GM12878 (cell line): Measurements from ENCODE around the gene PCNX1. TPM values are rescaled to one million over a fixed set of nuclear protein-coding genes. Genes with fewer than 3 reads are reported as not detected.

Source experiments
- ATAC-seq: fragments of 200-7000 bp; cut with Tn5 transposase; 3 replicates; pipeline ENCODE4 v1.9.1; 2020; ENCODE audit warnings: mild to moderate bottlenecking, moderate library complexity
- BruUV-seq: library from RNA; stranded (reverse); fragments of 400-500 nt; replicated peaks from 2 replicates; lab custom pipeline; 2021; lab: Mats Ljungman, UMichigan
- CTCF ChIA-PET: fragments of 300-600 bp; sonication (Branson Sonifier 250); formaldehyde crosslinking; extraction: SDS; loops from one replicate; lab custom pipeline; 2021; ENCODE audit warnings: inconsistent platforms; lab: Yijun Ruan, JAX
- POLR2A ChIA-PET: fragments of 350-600 bp; formaldehyde crosslinking; extraction: SDS; loops from one replicate; lab custom pipeline; 2021; ENCODE audit warnings: inconsistent platforms; lab: Charles Lee
- RAD21 ChIA-PET: fragments of 300-600 bp; sonication (Branson Sonifier 250); formaldehyde crosslinking; loops from one replicate; lab custom pipeline; 2023; ENCODE audit warnings: antibody characterized with exemption; ENCODE audit not compliant: unreplicated experiment; lab: Charles Lee
- SMC1A ChIA-PET: fragments of 300-600 bp; sonication (Branson Sonifier 250); formaldehyde crosslinking; loops from one replicate; lab custom pipeline; 2023; ENCODE audit not compliant: unreplicated experiment, uncharacterized antibody; lab: Charles Lee
- DNase-seq: peaks from one replicate; pipeline ENCODE4 v3.0.0-alpha.2; 2011; ENCODE audit warnings: low read depth, low spot score
- FAIRE-seq: peaks from 3 replicates; lab custom pipeline; 2011; peaks lifted over from hg19 to GRCh38; lab: Jason Lieb, UNC
- H2AFZ ChIP-seq: 2 replicates; pipeline ENCODE4 v1.6.0; 2011; ENCODE audit warnings: low read depth, low read length, control low read depth; ENCODE audit not compliant: control insufficient read depth
- H3K27ac ChIP-seq: 2 replicates; pipeline ENCODE4 v1.5.1; 2011; ENCODE audit warnings: control low read depth; ENCODE audit not compliant: control insufficient read depth, insufficient read depth
- H3K27me3 ChIP-seq, 2 experiments: replicated peaks in 1 of 2; 2 replicates each; pipeline versions ENCODE4 v1.6.0 to v1.6.1; 2011; ENCODE audit warnings: low read length in 1 of 2; ENCODE audit not compliant: control insufficient read depth in 2 of 2, insufficient read depth in 2 of 2
- H3K36me3 ChIP-seq, 2 experiments: 2 replicates each; pipeline ENCODE4 v1.5.1; 2011; ENCODE audit warnings: low read length in 1 of 2; ENCODE audit not compliant: control insufficient read depth in 2 of 2, insufficient read depth in 2 of 2
- H3K4me1 ChIP-seq: 2 replicates; pipeline ENCODE4 v1.6.1; 2011; ENCODE audit warnings: mild to moderate bottlenecking, low read length, moderate library complexity, mixed read lengths; ENCODE audit not compliant: control insufficient read depth, insufficient read depth
- H3K4me2 ChIP-seq: 2 replicates; pipeline ENCODE4 v1.6.0; 2011; ENCODE audit warnings: control low read depth; ENCODE audit not compliant: control insufficient read depth, insufficient read depth
- H3K4me3 ChIP-seq: fragments of 200-600 bp; sonication (generic); 2 replicates; pipeline ENCODE4 v1.5.1; 2016
- H3K79me2 ChIP-seq: 2 replicates; pipeline ENCODE4 v1.6.0; 2011; ENCODE audit warnings: low read length; ENCODE audit not compliant: control insufficient read depth, insufficient read depth
- H3K9ac ChIP-seq: 2 replicates; pipeline ENCODE4 v1.8.0; 2011; ENCODE audit warnings: low read length, control low read depth, mixed read lengths; ENCODE audit not compliant: control insufficient read depth, insufficient read depth
- H3K9me3 ChIP-seq: replicated peaks from 3 replicates; pipeline ENCODE4 v1.5.1; 2011; ENCODE audit warnings: mild to moderate bottlenecking, low read length; ENCODE audit not compliant: control insufficient read depth, insufficient read depth
- H4K20me1 ChIP-seq: 2 replicates; pipeline ENCODE4 v1.6.0; 2011; ENCODE audit not compliant: control insufficient read depth, insufficient read depth
- BHLHE40 ChIP-seq, 2 experiments: fragments of 450-650 bp in 1 of 2; IDR thresholded peaks; 2 replicates each; pipeline ENCODE4 v1.6.1; 2011 to 2017; ENCODE audit warnings: low read depth in 2 of 2, borderline replicate concordance in 1 of 2, improper control_type of control experiment in 1 of 2, low read length in 1 of 2, mild to moderate bottlenecking in 1 of 2
- KDM1A ChIP-seq: fragments of 200-600 bp; sonication (generic); IDR thresholded peaks from 2 replicates; pipeline ENCODE4 v1.6.1; 2016; ENCODE audit warnings: borderline replicate concordance
- NBN ChIP-seq: fragments of 450-650 bp; IDR thresholded peaks from 2 replicates; pipeline ENCODE4 v1.6.1; 2016
- NFYB ChIP-seq: IDR thresholded peaks from 2 replicates; pipeline ENCODE4 v1.6.1; 2011; ENCODE audit warnings: low read depth, mild to moderate bottlenecking, low read length, improper control_type of control experiment, moderate library complexity; ENCODE audit not compliant: insufficient read depth
- NR2F1 ChIP-seq: fragments of 450-650 bp; conservative IDR thresholded peaks from 2 replicates; pipeline ENCODE4 v1.6.1; 2017; ENCODE audit warnings: mild to moderate bottlenecking
- SMARCA5 ChIP-seq: fragments of 450-650 bp; IDR thresholded peaks from 2 replicates; pipeline ENCODE4 v1.6.1; 2017; ENCODE audit warnings: mild to moderate bottlenecking
- SPI1 ChIP-seq: IDR thresholded peaks from 2 replicates; pipeline ENCODE4 v1.6.1; 2011; ENCODE audit warnings: low read depth, mild to moderate bottlenecking, low read length, moderate library complexity, borderline replicate concordance; ENCODE audit not compliant: insufficient read depth
- SUZ12 ChIP-seq: fragments of 200-600 bp; sonication (generic); IDR thresholded peaks from one replicate; pipeline ENCODE4 v1.6.1; 2018; ENCODE audit warnings: antibody characterized with exemption, mild to moderate bottlenecking; ENCODE audit not compliant: unreplicated experiment
- ZNF217 ChIP-seq: fragments of 450-650 bp; IDR thresholded peaks from 2 replicates; pipeline ENCODE4 v1.6.1; 2017; ENCODE audit warnings: antibody characterized with exemption, mild to moderate bottlenecking
- WGBS: methylation state at CpG from one replicate; pipeline ENCODE4 v1.1.6; 2016; ENCODE audit warnings: low lambda C conversion rate; ENCODE audit not compliant: insufficient replicate concordance, insufficient coverage; ENCODE audit errors: missing lambda C conversion rate; 5-methylcytosine and 5-hydroxymethylcytosine counted together
- in situ Hi-C: fragments of 300-500 bp; cut with MboI; formaldehyde crosslinking; loops from 9 replicates; pipeline ENCODE4 v1.14.3; 2018; ENCODE audit warnings: mixed read lengths
- intact Hi-C: fragments of 100-400 bp; cut with micrococcal nuclease; formaldehyde crosslinking; loops from one replicate; pipeline ENCODE4 v1.14.2; 2022; ENCODE audit not compliant: unreplicated experiment
- polyA plus RNA-seq, 11 experiments: library from polyadenylated mRNA; depleted of rRNA in 4 of 11; unstranded in 6 of 11; stranded (reverse) in 5 of 11; fragments of >200 nt; fragmentation: Nextera tagmentation in 4 of 11; fragmentation: Illumina TruSeq in 1 of 11; extraction: Ambion mirVana in 4 of 11; extraction: Trizol in 1 of 11; gene quantifications; 1 replicate in 1 of 11; 2 replicates in 10 of 11; pipeline versions ENCODE4 v1.2.1 to v1.2.3, GENCODE V29; 2011 to 2016; ENCODE audit warnings: inconsistent platforms in 2 of 11, missing spikeins in 2 of 11, low read depth in 1 of 11
- total RNA-seq, 4 experiments: library from RNA; depleted of rRNA in 3 of 4; stranded (reverse); fragments of >200 nt in 3 of 4; fragmentation: Illumina TruSeq in 1 of 4; extraction: Trizol in 1 of 4; gene quantifications; 2 replicates each; pipeline versions ENCODE4 v1.2.1 to v1.2.3, GENCODE V29; 2013 to 2021
- TF ChIP-seq, protein P1 (sequence below): IDR thresholded peaks from 2 replicates; pipeline ENCODE4 v1.6.1; 2012; ENCODE audit warnings: low read depth, low read length, improper control_type of control experiment
- TF ChIP-seq, protein P2 (sequence below): fragments of 450-650 bp; IDR thresholded peaks from 2 replicates; pipeline ENCODE4 v1.6.1; 2014; ENCODE audit warnings: mild to moderate bottlenecking
- TF ChIP-seq, protein P3 (sequence below): fragments of 450-650 bp; formaldehyde crosslinking; IDR thresholded peaks from 2 replicates; pipeline ENCODE4 v1.4.0; 2022; ENCODE audit warnings: mild to moderate bottlenecking, moderate library complexity

Gene PCNX1
- total and polyA plus RNA-seq, 10 of the 15 experiments (the other 5 are each of a cell fraction or from before 2014, with no cell fraction given): 4.6 to 53.9 (median 20.5) TPM

DNA sequence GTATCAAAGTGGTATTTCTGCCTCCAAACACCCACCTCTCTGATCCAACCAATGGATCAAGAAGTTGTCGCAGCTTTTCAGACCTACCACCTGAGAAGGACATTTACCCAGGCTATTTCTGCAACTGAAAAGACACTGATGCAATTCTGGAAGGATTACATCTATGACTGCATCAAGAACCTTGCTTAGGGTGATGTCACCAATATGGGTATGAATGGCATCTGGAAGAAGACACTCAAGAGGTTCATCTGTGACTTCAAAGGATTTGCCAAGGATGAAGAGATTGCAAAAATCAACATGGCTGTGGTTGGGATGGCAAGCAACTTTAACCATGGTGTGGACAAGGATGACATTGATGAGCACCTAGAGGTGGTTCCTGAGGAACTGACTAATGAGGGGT, 154.2 kb downstream of the PCNX1 start:
- ChIA-PET CTCF (interaction anchor here (1.3 kb wide), 1 partner anchor 46 kb away, joined by 3 read pairs; no protein-coding TSS in a partner anchor), SMC1A (interaction anchor here (1.3 kb wide), 1 partner anchor 13 kb away, joined by 6 read pairs; no protein-coding TSS in a partner anchor)
- BruUV-seq: no TSS peak
- H3K9me3 ChIP-seq: no peaks in the 10 kb centered on the region; the same call in 2 of the 3 replicates
- H2AFZ ChIP-seq: no peak overlapping the region
- no peaks in the 10 kb centered on the region for H3K27me3 ChIP-seq
- H4K20me1 ChIP-seq: no peaks in the 10 kb centered on the region
- peaks cover 1 to 21% of the 10 kb centered on the region in 2 experiments; a peak in 3 of 4 replicates for H3K36me3 ChIP-seq
- no peak overlapping the region for H3K4me2 ChIP-seq
- H3K4me3 ChIP-seq: no peak overlapping the region
- H3K4me1 ChIP-seq: no peaks in the 10 kb centered on the region
- H3K9ac ChIP-seq: no peak overlapping the region
- in situ Hi-C loops: no loop called here
- no peak for FAIRE-seq
- no peaks in the 10 kb centered on the region for H3K79me2 ChIP-seq
- TF ChIP-seq BHLHE40 (IDR thresholded peaks at IDR 0.05; ENCODE audit: borderline replicate concordance in 1 of 2, low read depth in 2 of 2, low read length in 1 of 2) (no peak), NR2F1 (no peak), NFYB (no peak)
- TF ChIP-seq, protein P1, sequence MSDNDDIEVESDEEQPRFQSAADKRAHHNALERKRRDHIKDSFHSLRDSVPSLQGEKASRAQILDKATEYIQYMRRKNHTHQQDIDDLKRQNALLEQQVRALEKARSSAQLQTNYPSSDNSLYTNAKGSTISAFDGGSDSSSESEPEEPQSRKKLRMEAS: no peak
- TF ChIP-seq, all 136 proteins: peak for 0
- ChIA-PET RAD21 (no interaction called here), POLR2A (no interaction called here)
- DNase-seq (no peak), ATAC-seq (no peak)
- intact Hi-C loops: no loop called here
- no peak overlapping the region for H3K27ac ChIP-seq
- 100% methylated on average over 1 of the region's 1 CpG for WGBS

DNA sequence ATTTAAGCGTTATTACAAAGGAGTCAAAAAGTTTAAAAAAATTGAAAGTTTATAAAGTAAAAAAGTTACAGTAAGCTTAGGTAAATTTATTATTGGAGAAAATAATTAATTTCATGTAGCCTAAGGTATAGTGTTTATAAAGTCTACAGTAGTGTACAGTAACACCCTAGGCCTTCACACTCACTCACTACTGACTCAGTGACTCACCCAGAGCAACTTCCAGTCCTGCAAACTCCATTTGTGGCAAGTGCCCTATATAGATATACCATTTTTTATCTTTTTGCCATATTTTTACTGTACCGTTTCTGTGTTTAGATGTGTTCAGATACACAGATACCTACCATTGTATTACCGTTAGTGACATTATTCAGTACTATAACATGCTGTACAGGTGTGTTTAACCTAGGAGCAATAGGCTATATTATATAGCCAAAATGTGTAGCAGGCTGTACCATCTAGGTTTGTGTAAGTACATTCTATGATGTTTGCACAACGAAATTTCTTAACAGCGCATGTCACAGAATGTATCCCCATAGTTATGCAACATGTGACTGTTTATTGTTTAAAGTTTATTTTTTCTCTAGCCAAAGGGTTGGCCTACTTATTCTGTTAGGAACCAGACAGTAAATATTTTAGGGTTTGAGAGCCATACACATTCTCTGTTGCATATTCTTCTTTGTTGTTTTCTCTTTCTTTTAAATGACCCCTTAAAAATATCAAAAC, 155.5 kb downstream of the PCNX1 start:
- POLR2A ChIA-PET: no interaction called here
- SMC1A ChIA-PET: interaction anchor here (1.0 to 1.3 kb wide), 2 partner anchors 15 kb away, joined by 3 to 6 read pairs; no protein-coding TSS in a partner anchor
- no peaks in the 10 kb centered on the region for H3K4me1 ChIP-seq
- intact Hi-C loops (no loop called here), in situ Hi-C loops (no loop called here)
- BruUV-seq: no TSS peak
- 91% methylated on average over 5 of the region's 5 CpGs for WGBS
- H3K36me3 ChIP-seq: peaks cover 1 to 21% of the 10 kb centered on the region in 2 experiments; a peak in 3 of 4 replicates
- RAD21 ChIA-PET: no interaction called here
- H3K9me3 ChIP-seq: no peaks in the 10 kb centered on the region; the same call in 2 of the 3 replicates
- no peaks in the 10 kb centered on the region for H3K27me3 ChIP-seq
- no peak overlapping the region for H3K9ac ChIP-seq
- CTCF ChIA-PET: interaction anchor here (1.0 to 1.5 kb wide), 4 partner anchors 8 to 45 kb away, joined by 3 to 4 read pairs (median 3); no protein-coding TSS in a partner anchor
- H3K79me2 ChIP-seq: no peaks in the 10 kb centered on the region
- H4K20me1 ChIP-seq: no peaks in the 10 kb centered on the region
- FAIRE-seq: no peak
- ATAC-seq: no peak
- DNase-seq: no peak
- H2AFZ ChIP-seq: no peak overlapping the region
- no peak overlapping the region for H3K4me3 ChIP-seq
- H3K27ac ChIP-seq: no peak overlapping the region
- no peak overlapping the region for H3K4me2 ChIP-seq
- TF ChIP-seq, protein P2, sequence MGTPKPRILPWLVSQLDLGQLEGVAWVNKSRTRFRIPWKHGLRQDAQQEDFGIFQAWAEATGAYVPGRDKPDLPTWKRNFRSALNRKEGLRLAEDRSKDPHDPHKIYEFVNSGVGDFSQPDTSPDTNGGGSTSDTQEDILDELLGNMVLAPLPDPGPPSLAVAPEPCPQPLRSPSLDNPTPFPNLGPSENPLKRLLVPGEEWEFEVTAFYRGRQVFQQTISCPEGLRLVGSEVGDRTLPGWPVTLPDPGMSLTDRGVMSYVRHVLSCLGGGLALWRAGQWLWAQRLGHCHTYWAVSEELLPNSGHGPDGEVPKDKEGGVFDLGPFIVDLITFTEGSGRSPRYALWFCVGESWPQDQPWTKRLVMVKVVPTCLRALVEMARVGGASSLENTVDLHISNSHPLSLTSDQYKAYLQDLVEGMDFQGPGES: no peak
- TF ChIP-seq, protein P3, sequence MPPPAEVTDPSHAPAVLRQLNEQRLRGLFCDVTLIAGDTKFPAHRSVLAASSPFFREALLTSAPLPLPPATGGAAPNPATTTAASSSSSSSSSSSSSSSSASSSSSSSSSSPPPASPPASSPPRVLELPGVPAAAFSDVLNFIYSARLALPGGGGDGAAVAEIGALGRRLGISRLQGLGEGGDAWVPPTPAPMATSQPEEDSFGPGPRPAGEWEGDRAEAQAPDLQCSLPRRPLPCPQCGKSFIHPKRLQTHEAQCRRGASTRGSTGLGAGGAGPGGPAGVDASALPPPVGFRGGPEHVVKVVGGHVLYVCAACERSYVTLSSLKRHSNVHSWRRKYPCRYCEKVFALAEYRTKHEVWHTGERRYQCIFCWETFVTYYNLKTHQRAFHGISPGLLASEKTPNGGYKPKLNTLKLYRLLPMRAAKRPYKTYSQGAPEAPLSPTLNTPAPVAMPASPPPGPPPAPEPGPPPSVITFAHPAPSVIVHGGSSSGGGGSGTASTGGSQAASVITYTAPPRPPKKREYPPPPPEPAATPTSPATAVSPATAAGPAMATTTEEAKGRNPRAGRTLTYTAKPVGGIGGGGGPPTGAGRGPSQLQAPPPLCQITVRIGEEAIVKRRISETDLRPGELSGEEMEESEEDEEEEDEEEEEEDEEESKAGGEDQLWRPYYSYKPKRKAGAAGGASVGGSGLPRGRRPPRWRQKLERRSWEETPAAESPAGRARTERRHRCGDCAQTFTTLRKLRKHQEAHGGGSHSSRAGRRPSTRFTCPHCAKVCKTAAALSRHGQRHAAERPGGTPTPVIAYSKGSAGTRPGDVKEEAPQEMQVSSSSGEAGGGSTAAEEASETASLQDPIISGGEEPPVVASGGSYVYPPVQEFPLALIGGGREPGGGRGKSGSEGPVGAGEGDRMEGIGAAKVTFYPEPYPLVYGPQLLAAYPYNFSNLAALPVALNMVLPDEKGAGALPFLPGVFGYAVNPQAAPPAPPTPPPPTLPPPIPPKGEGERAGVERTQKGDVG: no peak
- TF ChIP-seq ZNF217 (no peak), SMARCA5 (no peak), SUZ12 (no peak), SPI1 (no peak), NBN (no peak), KDM1A (no peak)
